HG03342 (cell line): ENCODE results near the gene MSMP.

ENCODE experiments used
- ATAC-seq: cut with Tn5 transposase; IDR thresholded peaks from one replicate; pipeline ENCODE4 v1.9.1; 2021; ENCODE audit warnings: mild to moderate bottlenecking, moderate library complexity; ENCODE audit not compliant: unreplicated experiment

Gene MSMP, protein sequence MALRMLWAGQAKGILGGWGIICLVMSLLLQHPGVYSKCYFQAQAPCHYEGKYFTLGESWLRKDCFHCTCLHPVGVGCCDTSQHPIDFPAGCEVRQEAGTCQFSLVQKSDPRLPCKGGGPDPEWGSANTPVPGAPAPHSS

GRCh38 chr9:35754264-35754663 is at the start of gene MSMP:
Gene MSMP, minus strand, starts transcription at chr9:35754276. Its CDS starts 147 bp downstream, at chr9:35754129.
- no peak for ATAC-seq

GRCh38 chr9:35801328-35802128 is 47.5 kb upstream of the MSMP start:
- no peak for ATAC-seq

DNA sequence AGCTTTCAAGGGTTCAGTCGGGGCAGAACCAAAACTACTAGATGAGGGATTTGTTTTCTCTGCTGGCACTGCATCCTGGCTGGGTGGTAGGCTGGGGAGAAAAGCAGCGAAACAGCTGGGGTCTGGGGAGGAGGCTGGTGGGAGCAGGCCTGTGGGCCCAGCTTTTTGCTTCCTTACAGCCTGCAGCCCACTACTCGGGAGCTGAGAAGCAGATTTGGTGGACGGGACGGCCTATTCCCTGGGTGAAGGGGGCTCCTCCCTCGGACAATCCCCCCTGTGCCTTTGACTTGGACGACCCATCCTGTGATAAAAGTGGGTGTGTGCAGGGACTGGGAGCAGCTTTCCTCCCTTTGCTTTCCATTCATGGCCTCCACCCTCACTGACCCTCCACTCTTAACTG is 46.5 kb upstream of the MSMP start:
- no peak for ATAC-seq

- no peak for ATAC-seq
Measured at GRCh38 chr9:35798658-35799374, 44.7 kb upstream of the MSMP start.

- no peak for ATAC-seq
Measured at GRCh38 chr9:35797311-35798109, 43.4 kb upstream of the MSMP start.

GRCh38 chr9:35795695-35796094 is 41.6 kb upstream of the MSMP start:
- ATAC-seq: no peak

- ATAC-seq: no peak
Measured at GRCh38 chr9:35793461-35793860, 39.4 kb upstream of the MSMP start.

GRCh38 chr9:35792826-35793225 is 38.8 kb upstream of the MSMP start:
- ATAC-seq: no peak

- no peak for ATAC-seq
Measured at GRCh38 chr9:35792024-35792813, 38.1 kb upstream of the MSMP start.

- ATAC-seq: no peak
Measured at GRCh38 chr9:35791297-35791921, 37.3 kb upstream of the MSMP start, which contains the start of gene NPR2. Gene NPR2, plus strand, starts transcription at chr9:35791591. Its CDS starts 818 bp downstream, at chr9:35792409.

DNA sequence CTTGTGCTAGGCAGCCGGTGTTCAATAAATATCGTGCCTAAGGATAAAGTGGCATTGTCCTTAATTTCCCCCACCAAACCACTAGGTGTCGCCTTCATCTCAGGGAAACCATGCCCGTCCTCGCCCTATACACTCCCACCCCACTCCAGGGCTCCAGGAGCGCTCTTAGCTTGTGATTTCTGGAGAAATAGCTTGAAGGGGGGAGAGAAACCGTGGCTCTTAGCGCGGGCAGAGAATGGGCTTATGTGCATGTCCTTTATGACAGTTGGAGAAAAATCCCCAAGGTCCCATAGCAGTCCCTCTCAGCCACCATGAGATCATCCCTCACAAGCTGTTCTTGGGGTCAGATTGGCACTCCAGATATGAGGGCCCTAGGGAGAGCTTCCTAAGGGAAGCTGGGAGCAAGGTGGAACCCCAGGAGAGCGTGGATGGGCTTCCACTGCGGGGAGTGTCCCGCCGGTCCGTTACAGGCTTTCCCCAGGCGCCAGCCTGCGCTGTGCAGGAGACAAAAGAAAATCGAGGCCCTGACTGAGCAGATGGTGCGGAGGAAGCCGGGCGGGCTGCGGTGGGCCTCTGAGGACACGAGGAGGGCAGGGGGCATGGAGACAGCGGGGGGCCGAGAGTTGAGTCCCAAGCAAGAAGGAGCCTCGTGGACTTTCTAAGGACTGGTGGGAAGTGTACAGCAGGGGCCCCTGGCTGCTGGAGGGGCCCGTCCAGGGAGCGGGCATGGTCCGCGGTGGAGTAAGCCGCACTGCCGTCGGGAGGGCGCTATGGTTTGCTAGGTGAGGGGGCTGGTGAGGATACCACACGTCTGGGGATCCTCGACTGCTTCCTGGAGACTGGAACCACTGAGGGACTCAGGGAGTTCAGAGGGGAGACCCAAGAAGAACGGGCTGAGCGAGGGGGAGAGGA is 36.6 kb upstream of the MSMP start:
- no peak for ATAC-seq

DNA sequence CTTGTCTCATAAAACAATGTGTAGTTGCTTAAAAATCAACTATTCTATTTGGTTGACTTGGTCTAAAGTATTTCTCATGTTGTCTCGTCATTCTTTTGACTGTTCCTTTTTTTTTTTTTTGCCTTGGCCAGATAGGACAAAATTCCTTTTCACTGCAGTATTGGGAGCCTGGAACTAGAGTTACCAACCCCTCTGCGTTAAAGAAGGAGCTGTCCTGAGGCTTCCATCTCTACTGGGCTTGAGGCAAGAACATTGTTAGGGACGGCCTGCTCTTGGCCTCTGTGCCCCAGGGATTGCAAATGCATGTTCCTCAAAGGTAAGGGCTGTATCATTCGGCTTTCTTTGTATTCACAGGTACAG is 35.9 kb upstream of the MSMP start:
- no peak for ATAC-seq

DNA sequence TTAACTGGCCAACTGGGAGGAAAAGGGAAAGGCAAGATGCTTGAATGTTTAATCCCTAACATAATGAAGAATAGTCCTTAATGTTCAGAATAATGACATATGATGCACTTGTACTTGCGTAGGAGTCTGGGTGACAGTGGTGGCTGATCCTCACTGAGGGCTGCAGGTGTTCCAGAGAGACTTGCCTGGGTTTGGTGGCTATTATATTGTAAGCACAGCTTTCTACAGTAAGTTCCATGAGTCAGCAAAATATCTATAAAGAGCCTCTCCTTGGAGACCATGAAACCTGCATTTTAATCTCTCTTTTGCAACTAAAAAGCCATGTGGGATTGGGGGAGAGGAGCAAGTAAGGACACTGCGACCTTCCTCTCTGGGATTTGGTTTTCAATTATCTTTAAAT is 35.5 kb upstream of the MSMP start:
- no peak for ATAC-seq

- ATAC-seq: no peak
Measured at GRCh38 chr9:35783418-35783817, 29.3 kb upstream of the MSMP start.

GRCh38 chr9:35781066-35781465 is 27.0 kb upstream of the MSMP start:
- no peak for ATAC-seq

GRCh38 chr9:35778496-35778895 is 24.4 kb upstream of the MSMP start:
- no peak for ATAC-seq

DNA sequence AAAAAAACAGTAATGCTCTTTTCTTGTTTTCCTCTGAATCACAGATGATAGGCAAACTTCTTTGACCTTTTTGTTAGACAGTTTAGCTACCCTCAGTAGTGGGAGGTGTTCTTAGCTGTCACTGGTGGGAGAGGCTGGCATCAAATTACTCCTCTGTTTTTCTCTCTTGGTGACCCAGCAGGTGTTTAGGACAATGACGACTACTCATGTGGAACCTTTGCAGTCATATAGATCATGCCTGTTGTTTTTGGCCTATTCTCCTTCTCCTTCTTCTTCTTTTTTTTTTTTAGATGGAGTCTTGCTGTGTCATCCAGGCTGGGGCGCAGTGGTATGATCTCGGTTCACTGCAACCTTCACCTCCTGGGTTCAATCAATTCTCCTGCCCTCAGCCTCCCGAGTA is 21.9 kb upstream of the MSMP start:
- no peak for ATAC-seq

- ATAC-seq: no peak
Measured at GRCh38 chr9:35774907-35775635, 21.0 kb upstream of the MSMP start.
